Activated naive CD8-positive, alpha-beta T cell treated with anti-CD3 and anti-CD28 coated beads for 36 hours (primary cell): ENCODE measurements around the gene HEBP1. TPM values are rescaled to one million over a fixed set of nuclear protein-coding genes. Genes with fewer than 3 reads are reported as not detected.

Experiments
- DNase-seq: peaks from one replicate; pipeline ENCODE4 v3.0.0; 2021
- H3K27ac Mint-ChIP-seq: one replicate; pipeline ENCODE4 v1.8.0; 2022; ENCODE audit warnings: mild to moderate bottlenecking, moderate library complexity, mixed read lengths
- H3K27me3 Mint-ChIP-seq: one replicate; pipeline ENCODE4 v1.8.0; 2022; ENCODE audit warnings: mild to moderate bottlenecking, mixed read lengths
- H3K36me3 Mint-ChIP-seq: one replicate; pipeline ENCODE4 v1.8.0; 2021; ENCODE audit warnings: mild to moderate bottlenecking, mixed read lengths
- H3K4me1 Mint-ChIP-seq: one replicate; pipeline ENCODE4 v1.8.0; 2021; ENCODE audit warnings: mixed read lengths
- H3K4me3 Mint-ChIP-seq: one replicate; pipeline ENCODE4 v1.8.0; 2022; ENCODE audit warnings: mild to moderate bottlenecking, moderate library complexity, mixed read lengths
- H3K9me3 Mint-ChIP-seq: one replicate; pipeline ENCODE4 v1.8.0; 2022; ENCODE audit warnings: mixed read lengths
- total RNA-seq, 2 experiments: library from RNA; stranded (reverse); gene quantifications; one replicate each; pipeline ENCODE4 v1.2.3, GENCODE V29; 2021

Gene HEBP1
- total RNA-seq, 2 experiments from 2014 or later = 21.0 to 21.2 TPM

DNA sequence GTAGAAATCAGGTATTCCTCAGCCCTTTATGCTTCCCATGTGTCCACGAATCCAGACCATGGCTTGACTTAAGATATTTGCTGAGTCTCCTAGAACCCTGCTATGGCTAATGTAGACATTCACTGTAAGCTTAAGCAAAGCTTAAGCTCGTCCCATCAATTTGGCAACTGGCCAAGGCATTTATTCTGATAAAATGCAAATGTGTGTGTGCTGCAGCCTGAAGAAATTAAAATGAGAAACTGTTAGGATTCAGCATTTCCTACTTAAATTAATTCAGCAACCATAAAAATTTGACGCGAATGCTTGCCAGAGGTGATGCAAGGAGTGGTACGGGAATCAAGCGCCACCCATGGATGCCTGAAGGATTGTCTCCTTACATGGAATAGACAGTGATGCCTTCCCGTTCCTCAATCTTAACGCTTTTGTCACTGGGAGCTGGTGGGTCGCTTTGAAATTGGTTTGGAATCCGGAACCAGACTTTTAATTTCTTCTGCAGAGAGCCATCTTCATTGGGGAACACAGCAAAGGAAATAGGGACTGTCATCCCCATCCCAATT is 13.2 kb downstream of the HEBP1 start:
- Mint-ChIP-seq H3K36me3 (peaks cover 1% of the 10 kb centered on the region), H3K27me3 (no peaks in the 10 kb centered on the region), H3K27ac (no peak overlapping the region), H3K9me3 (no peaks in the 10 kb centered on the region), H3K4me1 (peaks cover 7% of the 10 kb centered on the region), H3K4me3 (no peak overlapping the region)
- no peak for DNase-seq

DNA sequence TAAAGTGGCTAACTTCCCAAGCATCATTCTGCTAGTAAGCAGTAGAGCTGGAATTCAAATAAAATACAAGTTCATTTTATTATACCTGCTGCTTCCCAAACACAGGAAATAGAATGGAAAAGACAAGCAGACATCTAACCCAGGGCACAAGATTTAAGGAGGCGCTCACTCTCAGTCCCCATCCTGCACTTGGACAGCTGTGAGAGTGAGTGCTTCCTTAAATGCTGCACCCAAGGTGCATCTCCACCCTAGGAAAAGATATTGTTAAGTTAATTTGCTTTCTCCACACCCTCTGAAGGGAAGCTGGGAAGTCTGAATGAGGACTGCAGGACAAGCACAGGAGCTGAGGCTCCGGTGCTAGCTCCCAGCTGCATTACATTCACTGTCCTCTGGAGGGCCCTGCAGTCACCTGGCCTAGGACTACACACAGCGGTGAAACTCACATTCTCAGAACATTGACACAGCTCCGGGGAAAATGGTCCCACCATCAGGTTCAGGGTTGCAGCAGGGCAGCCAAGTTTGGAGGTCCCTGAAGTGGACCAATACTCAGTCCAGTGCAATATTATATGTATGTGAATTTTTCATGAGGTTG is 14.2 kb downstream of the HEBP1 start:
- H3K9me3 Mint-ChIP-seq = no peaks in the 10 kb centered on the region
- DNase-seq = peak; percentile 6
- no peaks in the 10 kb centered on the region for H3K27me3 Mint-ChIP-seq
- peaks cover 1% of the 10 kb centered on the region for H3K36me3 Mint-ChIP-seq
- H3K4me3 Mint-ChIP-seq = no peak overlapping the region
- peaks cover 5% of the 10 kb centered on the region for H3K4me1 Mint-ChIP-seq
- H3K27ac Mint-ChIP-seq = no peak overlapping the region

DNA sequence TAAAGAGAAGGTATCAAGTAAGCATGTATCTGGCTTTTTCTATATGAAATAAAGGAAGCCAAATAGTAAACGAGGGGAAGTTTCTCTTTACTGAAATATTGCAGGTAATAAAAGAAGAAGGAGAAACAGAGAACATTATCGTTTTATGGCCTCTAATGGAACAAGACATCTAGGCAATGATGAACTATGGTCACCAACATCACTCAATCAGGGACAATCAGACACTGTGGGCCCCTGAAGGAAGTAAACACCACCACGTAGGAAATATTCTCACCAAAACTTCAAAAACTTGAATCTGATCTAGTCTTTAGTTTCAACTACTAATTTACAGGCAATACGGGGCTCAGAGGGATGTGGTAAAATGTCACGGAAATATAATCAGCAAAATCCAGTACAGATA is 15.9 kb downstream of the HEBP1 start:
- Mint-ChIP-seq H3K9me3 (no peaks in the 10 kb centered on the region), H3K36me3 (peaks cover 1% of the 10 kb centered on the region), H3K27me3 (no peaks in the 10 kb centered on the region), H3K4me3 (no peak overlapping the region), H3K4me1 (peaks cover 5% of the 10 kb centered on the region), H3K27ac (no peak overlapping the region)
- no peak for DNase-seq

DNA sequence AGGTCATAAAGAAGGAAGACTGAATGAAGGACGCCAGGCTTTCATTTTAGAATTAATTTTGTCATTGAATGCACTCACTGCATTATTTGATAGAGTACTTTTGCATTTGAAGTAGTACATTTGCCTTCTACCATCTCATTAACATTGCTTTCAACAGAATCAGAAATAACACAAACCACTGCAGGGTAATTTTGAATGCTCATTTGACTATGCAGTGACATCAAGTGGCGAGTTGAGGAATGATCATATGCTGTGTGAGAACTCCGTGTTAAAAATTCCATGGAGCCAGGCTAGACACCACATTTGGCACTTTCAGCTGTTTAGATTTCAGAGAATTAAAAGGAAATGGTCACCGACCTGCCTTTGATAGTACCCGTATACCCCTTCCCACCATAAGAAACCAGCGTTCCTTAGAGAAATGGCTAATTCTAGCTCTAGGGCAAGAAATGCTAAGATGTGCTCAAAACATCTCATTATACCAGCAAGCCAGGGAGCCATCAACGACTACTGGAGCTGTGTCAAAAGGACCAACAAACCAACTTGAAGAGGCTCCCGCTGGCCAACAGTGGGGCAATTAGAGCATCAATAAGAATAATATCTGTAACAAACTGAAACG is 16.5 kb downstream of the HEBP1 start:
- Mint-ChIP-seq H3K4me1 (peaks cover 5% of the 10 kb centered on the region), H3K9me3 (no peaks in the 10 kb centered on the region), H3K4me3 (no peak overlapping the region), H3K27me3 (no peaks in the 10 kb centered on the region), H3K36me3 (peaks cover 1% of the 10 kb centered on the region), H3K27ac (no peak overlapping the region)
- no peak for DNase-seq

DNA sequence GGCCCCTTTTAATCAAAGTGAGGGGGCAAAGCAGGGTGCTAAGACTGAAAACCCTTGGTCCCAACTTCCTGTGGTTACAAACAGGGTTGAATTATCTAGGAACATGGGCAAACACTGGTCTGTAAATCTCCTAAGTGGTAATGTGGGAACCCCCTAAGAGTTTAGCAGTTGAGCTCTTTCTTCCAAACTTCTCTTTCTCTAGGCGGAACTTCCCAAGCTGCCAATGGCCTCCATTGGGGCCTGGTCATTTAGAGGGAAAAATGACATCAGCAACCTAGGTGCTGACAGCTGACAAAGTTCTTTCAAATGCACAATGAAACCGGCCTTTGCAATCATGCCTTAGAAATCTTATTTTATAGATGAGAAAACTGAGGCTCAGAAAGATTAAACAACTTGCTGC is 17.7 kb downstream of the HEBP1 start:
- Mint-ChIP-seq H3K27ac (no peak overlapping the region), H3K27me3 (no peaks in the 10 kb centered on the region), H3K4me3 (no peak overlapping the region), H3K36me3 (peaks cover 1% of the 10 kb centered on the region), H3K4me1 (peaks cover 5% of the 10 kb centered on the region), H3K9me3 (no peaks in the 10 kb centered on the region)
- DNase-seq = no peak

DNA sequence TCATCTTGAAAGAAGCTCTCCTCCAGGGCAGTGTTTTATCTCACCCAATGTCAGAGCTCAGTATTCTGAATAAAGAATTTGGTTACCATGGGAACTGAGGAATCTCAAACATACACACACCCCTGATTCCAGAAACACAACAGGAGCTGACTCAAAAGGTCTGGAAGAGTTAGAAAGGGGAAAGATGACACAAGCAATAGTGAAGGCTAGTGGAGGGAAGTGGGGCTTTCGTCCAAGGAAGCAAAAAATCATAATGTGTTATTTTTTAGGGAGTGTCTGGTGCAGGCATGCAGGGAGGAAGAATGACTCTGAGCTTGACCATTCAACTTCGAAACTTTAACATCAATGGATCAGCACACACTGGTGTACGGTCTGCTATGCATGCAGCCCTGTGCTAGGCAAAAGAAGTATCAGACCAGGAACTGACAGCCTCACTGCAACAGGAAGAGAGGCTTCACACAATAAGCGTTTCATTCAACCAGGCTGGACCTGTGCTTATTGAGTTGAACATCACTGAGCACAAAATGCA is 20.3 kb downstream of the HEBP1 start:
- H3K27me3 Mint-ChIP-seq = no peaks in the 10 kb centered on the region
- no peaks in the 10 kb centered on the region for H3K9me3 Mint-ChIP-seq
- DNase-seq = no peak

DNA sequence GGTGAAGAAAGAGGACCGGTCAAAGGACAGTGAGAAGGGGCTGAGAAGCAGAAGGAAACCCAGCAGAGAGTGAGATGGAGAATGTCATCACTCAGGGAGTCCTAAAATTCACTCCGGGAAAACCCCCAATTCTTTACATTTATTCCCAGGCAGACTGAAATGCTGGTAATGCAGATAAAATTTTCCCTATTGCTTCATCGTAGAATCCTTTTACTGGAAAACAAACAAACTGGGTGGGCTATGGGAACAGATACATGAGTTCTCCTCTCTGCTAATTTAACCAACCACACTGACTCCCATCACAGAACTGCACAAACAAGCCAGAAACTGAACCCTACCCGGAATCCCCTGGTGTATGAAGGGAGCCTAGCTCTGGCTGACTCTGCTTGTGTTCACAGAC is 20.9 kb downstream of the HEBP1 start:
- H3K4me3 Mint-ChIP-seq = no peak overlapping the region
- H3K36me3 Mint-ChIP-seq = peaks cover 16% of the 10 kb centered on the region
- peaks cover 2% of the 10 kb centered on the region for H3K9me3 Mint-ChIP-seq
- DNase-seq = no peak
- peaks cover 5% of the 10 kb centered on the region for H3K4me1 Mint-ChIP-seq
- H3K27me3 Mint-ChIP-seq = no peaks in the 10 kb centered on the region
- no peak overlapping the region for H3K27ac Mint-ChIP-seq

More for the DNA sequence above, 20.3 kb downstream of the HEBP1 start:
- no peak overlapping the region for H3K4me3 Mint-ChIP-seq
- peaks cover 12% of the 10 kb centered on the region for H3K36me3 Mint-ChIP-seq
- H3K4me1 Mint-ChIP-seq = peaks cover 5% of the 10 kb centered on the region
- H3K27ac Mint-ChIP-seq = no peak overlapping the region

DNA sequence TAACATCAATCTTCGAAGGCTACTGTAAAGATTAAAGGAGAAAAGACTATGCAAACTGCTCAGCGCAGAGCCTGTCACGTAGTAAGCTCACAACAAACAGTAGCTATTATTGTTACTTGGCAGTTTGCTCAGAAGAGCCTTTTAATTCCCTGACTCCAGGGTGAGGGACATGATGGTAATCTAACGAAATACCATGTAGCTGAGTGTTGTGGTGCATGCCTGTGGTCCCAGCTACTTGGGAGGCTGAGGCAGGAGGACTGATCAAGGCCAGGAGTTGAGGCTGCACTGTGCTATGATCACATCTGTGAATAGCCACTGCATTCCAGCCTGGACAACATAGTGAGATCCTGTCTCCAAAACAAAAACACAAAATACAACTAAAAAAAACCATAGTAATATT is 22.8 kb downstream of the HEBP1 start:
- H3K9me3 Mint-ChIP-seq = peaks cover 10% of the 10 kb centered on the region
- no peaks in the 10 kb centered on the region for H3K4me1 Mint-ChIP-seq
- peaks cover 35% of the 10 kb centered on the region for H3K36me3 Mint-ChIP-seq
- H3K4me3 Mint-ChIP-seq = no peak overlapping the region
- no peaks in the 10 kb centered on the region for H3K27me3 Mint-ChIP-seq
- no peak for DNase-seq
- H3K27ac Mint-ChIP-seq = no peak overlapping the region

DNA sequence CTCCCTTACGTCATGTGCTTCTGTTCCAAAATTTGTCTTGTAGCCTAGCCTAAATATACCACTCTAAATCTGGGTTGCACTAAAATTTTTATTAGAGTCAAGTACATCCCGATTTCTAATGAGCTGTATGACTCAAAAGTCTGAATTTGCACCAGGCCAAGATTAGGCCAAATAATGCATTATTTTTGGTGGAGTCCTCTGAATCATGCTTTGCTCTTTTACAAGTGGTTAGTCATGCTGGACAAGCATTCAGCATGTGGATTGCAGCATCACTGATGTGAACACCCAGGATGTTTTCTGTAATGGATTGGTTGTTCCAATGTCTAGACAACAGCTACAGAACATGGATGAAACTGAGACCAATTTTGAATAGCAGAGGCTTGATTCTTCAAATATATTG is 23.7 kb downstream of the HEBP1 start:
- Mint-ChIP-seq H3K36me3 (peaks cover 43% of the 10 kb centered on the region), H3K27me3 (no peaks in the 10 kb centered on the region), H3K27ac (no peak overlapping the region), H3K4me3 (no peak overlapping the region), H3K9me3 (peaks cover 13% of the 10 kb centered on the region), H3K4me1 (no peaks in the 10 kb centered on the region)
- no peak for DNase-seq

DNA sequence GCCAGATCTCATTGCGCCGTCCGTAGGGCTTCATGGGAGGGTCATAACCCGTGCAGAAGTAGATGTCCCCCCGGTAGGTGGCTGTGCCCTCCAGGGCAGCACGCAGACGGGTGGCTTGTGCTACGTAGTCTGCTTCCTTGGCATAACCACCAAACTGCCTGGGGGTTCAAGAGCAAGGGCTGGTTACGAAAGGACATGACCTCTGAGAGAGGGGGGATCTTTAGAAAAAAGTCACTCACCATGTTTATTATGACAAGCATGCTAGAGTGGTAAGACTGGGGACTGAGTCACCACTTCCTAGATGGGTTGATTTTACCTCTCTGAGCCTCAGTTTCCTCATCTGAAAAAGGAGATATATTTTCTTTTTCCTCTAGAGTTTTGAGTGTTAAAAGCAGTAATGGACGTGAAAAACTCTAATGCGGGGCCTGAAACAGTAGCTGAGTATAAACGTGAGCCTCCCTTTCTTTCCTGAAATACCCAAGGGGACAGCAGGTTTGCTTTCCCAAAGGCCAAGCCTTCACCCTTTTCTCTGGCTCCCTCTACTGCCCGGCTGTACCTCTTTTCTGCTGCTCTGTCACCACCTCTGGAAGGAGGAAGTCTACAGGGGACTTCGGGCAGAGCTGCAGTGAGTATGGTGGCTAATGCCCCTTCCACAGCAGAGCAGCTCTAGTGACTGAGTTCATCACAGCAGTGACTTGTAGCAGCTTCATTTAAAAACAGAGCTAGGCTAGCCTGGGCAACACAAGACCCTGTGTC is 24.6 kb downstream of the HEBP1 start:
- no peak overlapping the region for H3K27ac Mint-ChIP-seq
- no peaks in the 10 kb centered on the region for H3K4me1 Mint-ChIP-seq
- H3K4me3 Mint-ChIP-seq = no peak overlapping the region
- peaks cover 13% of the 10 kb centered on the region for H3K9me3 Mint-ChIP-seq
- H3K27me3 Mint-ChIP-seq = no peaks in the 10 kb centered on the region
- no peak for DNase-seq
- H3K36me3 Mint-ChIP-seq = peaks cover 48% of the 10 kb centered on the region

DNA sequence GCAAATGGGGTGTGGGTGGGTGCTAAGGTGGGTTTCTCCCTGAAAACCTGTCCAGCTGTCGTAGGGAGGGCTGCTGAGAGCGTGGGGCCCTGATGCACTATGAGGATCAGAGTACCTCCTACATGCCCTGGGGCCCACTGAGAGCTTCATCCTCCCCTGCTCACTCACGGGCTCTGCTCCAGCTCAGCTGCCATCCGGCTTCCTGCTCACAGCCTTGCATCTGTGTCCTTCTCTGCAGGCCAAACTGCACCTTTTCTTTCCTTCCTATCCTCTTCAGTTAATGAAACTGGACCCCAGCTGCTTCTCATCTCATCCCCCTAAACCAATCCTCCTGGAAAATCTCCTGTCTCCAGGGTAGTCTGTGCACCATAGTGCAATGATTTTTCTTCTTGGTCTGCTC is 25.9 kb downstream of the HEBP1 start:
- Mint-ChIP-seq H3K27me3 (no peaks in the 10 kb centered on the region), H3K27ac (no peak overlapping the region), H3K4me1 (no peaks in the 10 kb centered on the region), H3K36me3 (peaks cover 48% of the 10 kb centered on the region), H3K4me3 (no peak overlapping the region), H3K9me3 (peaks cover 13% of the 10 kb centered on the region)
- no peak for DNase-seq

DNA sequence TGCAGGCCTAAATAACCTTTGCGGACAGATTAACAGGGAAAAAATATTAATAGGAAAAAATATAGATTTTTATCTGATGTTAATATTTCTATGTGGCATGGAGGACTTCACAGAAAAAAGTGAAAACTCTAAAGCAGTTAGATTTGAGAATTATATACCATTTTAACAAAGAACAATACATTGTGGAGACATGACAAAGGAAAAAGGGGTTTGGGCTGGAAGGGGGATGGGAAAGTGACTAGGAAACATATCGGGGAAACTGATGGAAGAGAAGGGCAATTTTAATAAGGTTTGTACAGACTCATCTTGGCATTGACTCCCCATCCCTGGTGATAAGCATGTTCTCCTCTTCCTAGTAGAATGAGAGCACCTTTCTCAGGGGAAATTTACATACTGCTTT is 27.0 kb downstream of the HEBP1 start:
- H3K4me3 Mint-ChIP-seq = no peak overlapping the region
- no peak for DNase-seq
- H3K4me1 Mint-ChIP-seq = no peaks in the 10 kb centered on the region
- peaks cover 50% of the 10 kb centered on the region for H3K36me3 Mint-ChIP-seq
- peaks cover 13% of the 10 kb centered on the region for H3K9me3 Mint-ChIP-seq
- no peaks in the 10 kb centered on the region for H3K27me3 Mint-ChIP-seq
- H3K27ac Mint-ChIP-seq = no peak overlapping the region

DNA sequence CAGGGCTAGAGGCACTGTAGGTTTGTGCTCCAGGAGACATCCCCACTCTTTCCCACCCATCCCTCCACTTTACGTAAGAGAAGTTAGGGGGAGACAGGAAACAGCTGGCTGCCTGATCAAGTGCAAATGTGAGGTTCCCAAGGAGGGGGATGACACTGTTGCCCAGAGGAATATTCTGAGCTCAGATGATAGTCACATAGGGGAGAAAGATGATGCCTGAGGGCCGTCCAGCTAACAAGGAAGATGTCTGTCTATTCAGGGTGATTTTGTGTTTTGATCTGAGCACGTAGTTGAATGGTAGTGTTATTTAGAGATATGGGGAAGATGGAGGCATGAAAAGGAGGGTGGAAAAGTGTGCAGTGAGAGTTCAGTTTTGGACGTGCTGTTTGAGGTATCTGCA is 34.2 kb downstream of the HEBP1 start:
- peaks cover 6% of the 10 kb centered on the region for H3K4me1 Mint-ChIP-seq
- H3K36me3 Mint-ChIP-seq = peaks cover 5% of the 10 kb centered on the region
- no peak overlapping the region for H3K27ac Mint-ChIP-seq
- no peaks in the 10 kb centered on the region for H3K9me3 Mint-ChIP-seq
- no peak overlapping the region for H3K4me3 Mint-ChIP-seq
- no peak for DNase-seq
- no peaks in the 10 kb centered on the region for H3K27me3 Mint-ChIP-seq

DNA sequence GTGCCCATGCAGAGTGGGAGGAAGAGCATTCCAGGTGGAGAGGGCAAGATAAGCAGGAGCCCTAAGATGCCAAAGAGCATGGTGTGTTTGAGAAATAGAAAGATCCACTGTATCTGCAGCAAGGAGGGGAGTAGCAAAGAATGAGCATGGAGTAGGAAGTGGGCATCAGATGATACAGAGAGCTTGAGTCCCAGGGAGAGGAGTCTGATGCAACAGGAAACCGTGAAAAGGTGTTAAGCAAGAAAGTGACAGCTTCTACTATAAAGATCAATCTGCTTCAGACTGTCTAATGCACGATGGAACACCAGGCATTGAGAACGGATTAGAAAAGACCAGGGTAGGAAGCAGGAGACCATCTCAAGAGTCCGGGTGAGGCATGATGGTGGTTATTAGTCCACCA is 35.8 kb downstream of the HEBP1 start:
- no peak for DNase-seq
- H3K4me3 Mint-ChIP-seq = no peak overlapping the region

DNA sequence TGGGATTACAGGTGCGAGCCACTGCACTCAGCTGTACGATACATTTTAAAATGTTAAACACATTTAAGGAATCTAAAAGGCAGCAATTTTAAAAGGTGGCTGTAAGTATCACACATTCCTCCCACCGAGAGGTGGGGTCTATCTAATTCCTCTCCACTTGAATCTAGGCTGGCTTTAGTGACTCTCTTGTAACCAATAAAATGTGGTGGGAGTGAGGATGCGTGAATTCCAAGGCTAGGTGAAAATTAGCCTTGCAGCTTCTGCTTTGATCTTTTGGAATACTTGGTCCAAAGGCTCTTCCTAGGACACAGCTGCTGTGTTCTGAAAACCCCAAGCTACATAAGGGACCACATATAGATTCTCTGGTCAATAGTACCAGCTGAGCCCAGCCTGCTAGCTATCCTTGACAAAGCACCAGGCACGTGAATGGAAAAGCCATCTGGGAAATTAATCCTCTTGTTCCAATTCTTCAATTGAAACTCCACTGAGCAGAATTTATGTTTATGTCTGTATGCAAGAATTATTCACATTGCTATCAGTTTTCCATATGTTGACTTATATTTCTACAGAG is 39.3 kb downstream of the HEBP1 start:
- no peak for DNase-seq
- Mint-ChIP-seq H3K36me3 (no peaks in the 10 kb centered on the region), H3K4me1 (peaks cover 6% of the 10 kb centered on the region), H3K4me3 (no peak overlapping the region), H3K27ac (no peak overlapping the region), H3K27me3 (no peaks in the 10 kb centered on the region), H3K9me3 (no peaks in the 10 kb centered on the region)

More for the DNA sequence above, 35.8 kb downstream of the HEBP1 start:
- H3K4me1 Mint-ChIP-seq = peaks cover 6% of the 10 kb centered on the region
- H3K27me3 Mint-ChIP-seq = no peaks in the 10 kb centered on the region
- H3K9me3 Mint-ChIP-seq = no peaks in the 10 kb centered on the region
- peaks cover 3% of the 10 kb centered on the region for H3K36me3 Mint-ChIP-seq
- peak overlapping the region; percentile 27 for H3K27ac Mint-ChIP-seq
